Activated naive CD4-positive, alpha-beta T cell treated with anti-CD3 and anti-CD28 coated beads, Interleukin-2, amount 10 ng/mL, durations not matched to agents 7 days and 5 days (primary cell): ENCODE measurements around the gene SPRYD3.

Source experiments
- CTCF ChIA-PET: fragments of 350-600 bp; sonication (Branson Sonifier 250); formaldehyde crosslinking; loops from one replicate; lab custom pipeline; 2021; ENCODE audit warnings: antibody characterized with exemption; lab: Charles Lee
- DNase-seq: peaks from one replicate; pipeline ENCODE4 v3.0.0-alpha.2; 2020
- H3K27ac Mint-ChIP-seq: one replicate; pipeline ENCODE4 v1.8.0; 2021; ENCODE audit warnings: mild to moderate bottlenecking, moderate library complexity, mixed read lengths
- H3K27me3 Mint-ChIP-seq: one replicate; pipeline ENCODE4 v1.8.0; 2021; ENCODE audit warnings: mild to moderate bottlenecking, mixed read lengths
- H3K36me3 Mint-ChIP-seq: one replicate; pipeline ENCODE4 v1.8.0; 2021; ENCODE audit warnings: mixed read lengths
- H3K4me1 Mint-ChIP-seq: one replicate; pipeline ENCODE4 v1.8.0; 2021; ENCODE audit warnings: mixed read lengths
- H3K4me3 Mint-ChIP-seq: one replicate; pipeline ENCODE4 v1.8.0; 2021; ENCODE audit warnings: mild to moderate bottlenecking, moderate library complexity, mixed read lengths
- H3K9me3 Mint-ChIP-seq: one replicate; pipeline ENCODE4 v1.8.0; 2021; ENCODE audit warnings: mixed read lengths

The SPRYD3 gene

GRCh38 chr12:53078425-53079225 lies 565 bp downstream of the SPRYD3 start:
- Mint-ChIP-seq H3K27me3 (no peaks in the 10 kb centered on the region), H3K4me1 (peaks cover 29% of the 10 kb centered on the region), H3K36me3 (peaks cover 17% of the 10 kb centered on the region), H3K4me3 (peak overlapping the region; percentile 92), H3K27ac (peak overlapping the region; percentile 92), H3K9me3 (no peaks in the 10 kb centered on the region)
- DNase-seq = no peak
- CTCF ChIA-PET = interaction anchor here (0.6 to 3.7 kb wide), 7 partner anchors 12 to 242 kb away, joined by 3 to 47 read pairs (median 4); partner anchors contain the start of genes AAAS, IGFBP6 and SOAT2

DNA sequence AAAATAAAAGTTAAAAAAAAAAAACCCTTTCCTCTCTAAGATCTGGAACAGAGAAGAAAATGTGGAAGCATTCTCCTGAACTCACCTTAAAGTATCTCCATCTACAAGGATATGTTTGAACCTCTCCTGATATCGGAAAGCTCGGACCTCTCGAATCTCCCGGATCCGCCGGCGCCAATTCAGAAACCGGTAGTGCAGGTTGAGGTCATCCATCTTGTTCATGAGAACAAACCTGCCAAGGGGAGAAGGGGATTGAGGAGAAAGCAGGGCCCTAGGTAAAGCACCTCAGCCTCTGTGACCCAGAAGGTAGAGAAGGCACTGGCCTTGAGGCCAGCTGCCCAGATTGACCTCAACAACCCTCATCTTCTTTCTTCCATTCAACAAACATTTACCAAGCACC lies 2.2 kb downstream of the SPRYD3 start:
- DNase-seq = no peak
- CTCF ChIA-PET = interaction anchor here (1.3 to 3.7 kb wide), 3 partner anchors 9 to 23 kb away, joined by 3 to 41 read pairs (median 10); no protein-coding TSS in a partner anchor
- H3K36me3 Mint-ChIP-seq = peaks cover 28% of the 10 kb centered on the region
- no peaks in the 10 kb centered on the region for H3K27me3 Mint-ChIP-seq
- H3K27ac Mint-ChIP-seq = peak overlapping the region; percentile 1
- H3K4me3 Mint-ChIP-seq = peak overlapping the region; percentile 40
- H3K4me1 Mint-ChIP-seq = peaks cover 31% of the 10 kb centered on the region
- H3K9me3 Mint-ChIP-seq = no peaks in the 10 kb centered on the region

DNA sequence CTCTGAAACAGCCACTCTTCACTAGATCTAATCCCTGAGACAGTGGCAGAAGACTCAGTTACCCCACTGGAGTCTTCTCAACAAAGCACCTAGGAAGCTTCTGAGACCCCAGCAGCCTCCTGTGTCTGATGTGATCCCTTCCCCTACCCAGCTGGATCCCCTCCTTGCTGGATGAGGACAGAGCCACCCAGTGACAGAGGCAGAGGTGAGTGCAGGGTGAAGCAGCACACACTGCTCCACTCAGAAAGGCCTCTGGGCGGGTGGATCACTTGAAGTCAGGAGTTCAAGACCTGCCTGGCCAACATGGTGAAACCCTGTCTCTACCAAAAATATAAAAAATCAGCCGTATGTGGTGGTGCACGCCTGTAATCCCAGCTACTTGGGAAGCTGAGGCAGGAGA lies 2.7 kb downstream of the SPRYD3 start:
- no peak overlapping the region for H3K4me3 Mint-ChIP-seq
- no peaks in the 10 kb centered on the region for H3K27me3 Mint-ChIP-seq
- H3K36me3 Mint-ChIP-seq = peaks cover 32% of the 10 kb centered on the region
- no peak for DNase-seq
- no peaks in the 10 kb centered on the region for H3K9me3 Mint-ChIP-seq
- H3K4me1 Mint-ChIP-seq = peaks cover 31% of the 10 kb centered on the region
- CTCF ChIA-PET = interaction anchor here (1.3 to 3.2 kb wide), 2 partner anchors 10 kb away, joined by 3 to 41 read pairs; no protein-coding TSS in a partner anchor
- no peak overlapping the region for H3K27ac Mint-ChIP-seq

DNA sequence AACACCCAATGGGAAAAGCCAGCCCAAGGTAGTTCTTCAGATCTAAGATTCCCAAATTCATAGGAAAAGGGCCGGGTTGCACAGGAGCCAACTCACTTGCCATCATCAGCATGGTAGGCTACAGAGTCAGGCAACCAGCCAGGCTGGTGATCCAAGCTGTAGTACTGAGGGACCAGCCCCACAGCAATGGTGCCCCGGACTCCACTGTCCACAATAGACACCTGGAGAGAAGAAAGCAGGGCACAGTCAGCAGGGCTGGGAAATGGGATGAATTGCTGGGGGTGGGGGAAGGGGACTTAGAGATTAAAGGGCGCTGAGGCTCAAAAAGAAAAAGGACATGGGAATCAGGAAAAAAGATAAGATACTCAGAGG lies 4.2 kb downstream of the SPRYD3 start:
- Mint-ChIP-seq H3K27me3 (no peaks in the 10 kb centered on the region), H3K36me3 (peaks cover 39% of the 10 kb centered on the region), H3K4me3 (no peak overlapping the region), H3K9me3 (no peaks in the 10 kb centered on the region), H3K4me1 (peaks cover 27% of the 10 kb centered on the region), H3K27ac (no peak overlapping the region)
- CTCF ChIA-PET = interaction anchor here (1.0 to 3.2 kb wide), 3 partner anchors 9 to 24 kb away, joined by 3 to 41 read pairs (median 4); no protein-coding TSS in a partner anchor
- DNase-seq = no peak

DNA sequence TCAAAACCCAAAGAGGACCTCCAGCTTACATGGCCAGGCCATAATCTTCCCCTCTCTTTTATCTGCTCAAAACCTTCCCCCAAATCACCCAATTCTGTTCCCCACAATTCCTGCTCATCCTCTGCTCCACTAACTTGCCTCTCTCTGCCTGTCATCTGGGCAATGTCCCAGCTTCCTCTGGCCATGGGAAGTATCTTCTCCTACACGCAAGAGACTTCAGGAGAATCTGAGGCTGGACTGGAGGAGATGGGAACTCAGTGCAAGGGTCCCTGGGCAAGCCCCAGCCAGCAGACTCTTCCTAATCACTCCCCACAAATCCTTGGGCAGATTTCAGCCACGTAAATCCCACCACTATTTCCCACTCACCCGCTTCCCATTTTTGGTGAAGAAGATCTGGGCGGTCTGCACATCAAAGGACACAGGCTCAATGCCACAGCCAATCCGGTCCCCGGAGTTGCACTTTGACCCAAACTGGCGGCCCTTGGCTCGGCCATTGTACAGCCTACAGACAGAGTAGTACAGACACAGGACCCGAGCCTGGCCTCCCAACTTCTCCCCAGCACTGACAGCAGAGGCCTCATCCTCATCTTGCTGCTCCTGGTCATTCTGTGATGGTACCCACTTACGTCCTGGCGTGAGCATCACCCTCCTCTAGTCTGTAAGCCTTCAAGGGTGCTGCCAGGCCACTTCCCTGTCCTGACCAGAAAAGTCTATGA lies 4.7 kb downstream of the SPRYD3 start:
- no peak overlapping the region for H3K4me3 Mint-ChIP-seq
- CTCF ChIA-PET = interaction anchor here (1.0 to 12.1 kb wide), 5 partner anchors 8 to 25 kb away, joined by 3 to 250 read pairs (median 4); partner anchors contain the start of genes IGFBP6 and SOAT2
- peaks cover 23% of the 10 kb centered on the region for H3K4me1 Mint-ChIP-seq
- no peaks in the 10 kb centered on the region for H3K9me3 Mint-ChIP-seq
- H3K27ac Mint-ChIP-seq = no peak overlapping the region
- no peak for DNase-seq
- H3K27me3 Mint-ChIP-seq = no peaks in the 10 kb centered on the region
- H3K36me3 Mint-ChIP-seq = peaks cover 39% of the 10 kb centered on the region

GRCh38 chr12:53073881-53074280 lies 5.3 kb downstream of the SPRYD3 start:
- CTCF ChIA-PET = interaction anchor here (1.0 to 12.1 kb wide), 3 partner anchors 8 to 26 kb away, joined by 3 to 250 read pairs (median 4); partner anchors contain the start of genes IGFBP6 and SOAT2
- H3K27ac Mint-ChIP-seq = no peak overlapping the region
- peaks cover 20% of the 10 kb centered on the region for H3K4me1 Mint-ChIP-seq
- H3K27me3 Mint-ChIP-seq = no peaks in the 10 kb centered on the region
- no peak for DNase-seq
- peaks cover 39% of the 10 kb centered on the region for H3K36me3 Mint-ChIP-seq
- no peak overlapping the region for H3K4me3 Mint-ChIP-seq
- no peaks in the 10 kb centered on the region for H3K9me3 Mint-ChIP-seq

GRCh38 chr12:53071591-53072551 lies 7.3 kb downstream of the SPRYD3 start:
- Mint-ChIP-seq H3K4me1 (peaks cover 5% of the 10 kb centered on the region), H3K27ac (no peak overlapping the region), H3K36me3 (peaks cover 41% of the 10 kb centered on the region), H3K4me3 (no peak overlapping the region), H3K27me3 (no peaks in the 10 kb centered on the region), H3K9me3 (no peaks in the 10 kb centered on the region)
- CTCF ChIA-PET = interaction anchor here (0.7 to 12.1 kb wide), 3 partner anchors 22 to 405 kb away, joined by 3 to 250 read pairs (median 4); partner anchors contain the start of genes IGFBP6 and SOAT2
- no peak for DNase-seq

- H3K4me1 Mint-ChIP-seq = peaks cover 8% of the 10 kb centered on the region
- CTCF ChIA-PET = interaction anchor here (12.1 kb wide), 1 partner anchor 29 kb away, joined by 250 read pairs; the partner anchor contains the start of genes IGFBP6 and SOAT2
- peaks cover 46% of the 10 kb centered on the region for H3K36me3 Mint-ChIP-seq
- no peak overlapping the region for H3K27ac Mint-ChIP-seq
- DNase-seq = no peak
- no peaks in the 10 kb centered on the region for H3K9me3 Mint-ChIP-seq
- H3K4me3 Mint-ChIP-seq = no peak overlapping the region
- H3K27me3 Mint-ChIP-seq = no peaks in the 10 kb centered on the region
Observed at GRCh38 chr12:53070877-53071492, 8.2 kb downstream of the SPRYD3 start.

DNA sequence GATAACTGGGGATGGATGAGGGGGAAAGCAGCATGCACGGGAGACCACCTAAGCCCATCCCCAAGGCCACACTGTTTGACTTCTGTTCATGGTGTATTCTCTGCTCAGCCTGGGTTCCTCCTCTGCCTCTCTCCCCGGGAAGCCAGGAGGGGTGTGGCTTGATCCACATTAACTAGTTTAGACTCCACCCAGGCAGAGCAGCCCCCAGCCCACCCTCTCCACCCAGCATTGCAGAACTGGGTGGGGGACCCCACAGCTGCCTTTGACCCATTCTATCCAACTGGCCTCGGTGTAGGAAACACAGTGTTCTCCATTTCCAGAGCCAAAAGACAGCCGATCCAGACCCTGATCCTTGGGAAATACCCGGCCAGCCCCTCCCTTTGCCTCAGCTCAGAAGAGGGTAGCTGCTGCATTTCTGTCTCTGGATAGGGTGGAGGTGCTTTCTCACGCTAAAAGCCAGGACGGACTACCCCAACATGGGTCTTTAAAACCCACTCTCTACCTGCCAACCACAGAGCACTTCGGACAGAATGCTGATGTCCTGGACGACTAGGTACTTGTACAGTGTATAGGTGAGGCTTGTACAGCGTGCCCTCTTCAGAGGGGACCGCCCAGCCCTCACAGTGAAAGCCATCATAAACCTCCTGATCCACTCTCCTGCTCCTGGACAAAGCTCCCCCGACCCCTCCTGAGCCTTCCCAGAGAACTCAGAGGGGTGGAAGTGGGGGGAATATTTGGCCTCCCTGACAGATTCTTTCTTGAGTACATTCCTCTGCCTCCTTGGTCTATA lies 9.4 kb downstream of the SPRYD3 start:
- no peaks in the 10 kb centered on the region for H3K27me3 Mint-ChIP-seq
- no peak overlapping the region for H3K27ac Mint-ChIP-seq
- CTCF ChIA-PET = interaction anchor here (12.1 kb wide), 1 partner anchor 30 kb away, joined by 250 read pairs; the partner anchor contains the start of genes IGFBP6 and SOAT2
- peaks cover 46% of the 10 kb centered on the region for H3K36me3 Mint-ChIP-seq
- no peaks in the 10 kb centered on the region for H3K9me3 Mint-ChIP-seq
- DNase-seq = no peak
- H3K4me3 Mint-ChIP-seq = no peak overlapping the region
- peaks cover 10% of the 10 kb centered on the region for H3K4me1 Mint-ChIP-seq

GRCh38 chr12:53068811-53069585 lies 10.2 kb downstream of the SPRYD3 start:
- Mint-ChIP-seq H3K27me3 (no peaks in the 10 kb centered on the region), H3K4me1 (peaks cover 10% of the 10 kb centered on the region), H3K27ac (no peak overlapping the region), H3K36me3 (peaks cover 45% of the 10 kb centered on the region), H3K4me3 (no peak overlapping the region), H3K9me3 (no peaks in the 10 kb centered on the region)
- no peak for DNase-seq
- CTCF ChIA-PET = interaction anchor here (1.1 to 12.1 kb wide), 4 partner anchors 11 to 31 kb away, joined by 3 to 250 read pairs (median 25); partner anchors contain the start of genes IGFBP6, SOAT2 and SPRYD3

- Mint-ChIP-seq H3K9me3 (no peaks in the 10 kb centered on the region), H3K36me3 (peaks cover 40% of the 10 kb centered on the region), H3K4me1 (peaks cover 10% of the 10 kb centered on the region), H3K4me3 (no peak overlapping the region), H3K27me3 (no peaks in the 10 kb centered on the region), H3K27ac (peak overlapping the region; percentile 45)
- CTCF ChIA-PET = interaction anchor here (1.1 to 12.1 kb wide), 6 partner anchors 8 to 32 kb away, joined by 3 to 250 read pairs (median 24); partner anchors contain the start of genes IGFBP6, SOAT2 and SPRYD3
- DNase-seq = no peak
Observed at GRCh38 chr12:53067993-53068770, 11.0 kb downstream of the SPRYD3 start.
